Activated CD8-positive, alpha-beta memory T cell treated with anti-CD3 and anti-CD28 coated beads, Interleukin-2, amount 50 U/mL, for 48 hours (primary cell): ENCODE results near the gene SMG6.
"Not testable (repeated sequence)": the region's sequence is repeated elsewhere in the genome, so short reads cannot be mapped to it uniquely, and the experiment has no call there.

Experiments
- DNase-seq: peaks from one replicate; pipeline ENCODE4 v3.0.0-alpha.2; 2020

Gene SMG6

GRCh38 chr17:2259769-2260536 is 43.6 kb downstream of the SMG6 start:
- DNase-seq: peak; percentile 83

- not testable (repeated sequence) for DNase-seq
Observed at GRCh38 chr17:2258830-2259229, 44.8 kb downstream of the SMG6 start.

DNA sequence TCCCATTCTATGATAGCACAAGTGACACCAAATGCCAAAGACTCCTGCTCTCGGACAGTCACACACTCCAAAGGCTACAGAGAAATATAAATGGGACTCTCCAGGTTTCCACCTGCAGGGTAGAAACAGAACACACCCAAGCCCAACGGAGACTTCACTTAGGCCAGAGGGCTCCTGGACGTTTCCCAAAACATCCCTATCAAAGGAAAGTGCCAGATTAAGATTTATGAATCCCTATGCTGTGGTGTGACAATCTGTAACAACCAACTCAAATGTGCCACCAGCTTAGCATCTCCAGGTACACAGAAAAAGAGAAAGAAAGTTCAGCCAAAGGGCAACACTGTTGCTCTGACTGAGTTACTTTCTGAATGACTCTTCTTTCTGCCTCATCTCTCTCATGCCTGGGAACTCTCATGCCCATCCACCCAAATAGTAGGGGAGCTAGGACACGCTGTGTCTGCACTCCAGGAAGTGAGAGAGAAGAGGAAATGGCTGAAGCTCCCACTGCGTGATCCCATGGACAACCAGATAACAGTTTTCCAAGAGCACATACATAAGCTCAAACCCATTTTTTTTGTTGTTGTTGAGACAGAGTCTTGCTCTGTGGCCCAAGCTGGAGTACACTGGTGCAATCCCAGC is 49.7 kb downstream of the SMG6 start:
- no peak for DNase-seq

- no peak for DNase-seq
Observed at GRCh38 chr17:2253362-2253761, 50.2 kb downstream of the SMG6 start.

- no peak for DNase-seq
Observed at GRCh38 chr17:2251098-2251497, 52.5 kb downstream of the SMG6 start.

GRCh38 chr17:2250140-2251095 is 53.2 kb downstream of the SMG6 start:
- DNase-seq: no peak

GRCh38 chr17:2247005-2247404 is 56.6 kb downstream of the SMG6 start:
- DNase-seq: no peak

- DNase-seq: peak; percentile 87
Observed at GRCh38 chr17:2244545-2245525, 58.8 kb downstream of the SMG6 start.

DNA sequence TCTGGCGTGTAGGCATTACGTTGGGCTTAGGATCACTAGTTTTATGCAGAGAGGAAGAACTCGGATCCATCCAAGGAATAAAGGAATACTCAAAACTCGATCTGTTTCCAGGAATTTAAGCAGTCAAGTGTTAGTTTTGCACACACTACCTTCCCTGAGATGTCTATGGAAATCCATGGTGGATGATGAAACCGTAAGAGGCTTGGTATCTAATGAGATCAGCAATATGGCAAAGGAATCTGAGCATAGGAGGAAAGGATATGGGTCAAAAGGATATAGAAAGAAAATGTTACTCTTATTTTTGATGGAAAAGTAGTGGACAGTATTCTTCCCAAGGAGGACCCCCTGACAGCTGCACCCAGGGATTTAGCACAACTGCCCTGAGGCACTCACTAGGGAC is 59.6 kb downstream of the SMG6 start:
- DNase-seq: no peak

- DNase-seq: no peak
Observed at GRCh38 chr17:2241823-2242222, 61.8 kb downstream of the SMG6 start.

- no peak for DNase-seq
Observed at GRCh38 chr17:2240541-2240940, 63.0 kb downstream of the SMG6 start.

GRCh38 chr17:2239882-2240430 is 63.6 kb downstream of the SMG6 start:
- peak; percentile 64 for DNase-seq

- DNase-seq: no peak
Observed at GRCh38 chr17:2239170-2239551, 64.4 kb downstream of the SMG6 start.

DNA sequence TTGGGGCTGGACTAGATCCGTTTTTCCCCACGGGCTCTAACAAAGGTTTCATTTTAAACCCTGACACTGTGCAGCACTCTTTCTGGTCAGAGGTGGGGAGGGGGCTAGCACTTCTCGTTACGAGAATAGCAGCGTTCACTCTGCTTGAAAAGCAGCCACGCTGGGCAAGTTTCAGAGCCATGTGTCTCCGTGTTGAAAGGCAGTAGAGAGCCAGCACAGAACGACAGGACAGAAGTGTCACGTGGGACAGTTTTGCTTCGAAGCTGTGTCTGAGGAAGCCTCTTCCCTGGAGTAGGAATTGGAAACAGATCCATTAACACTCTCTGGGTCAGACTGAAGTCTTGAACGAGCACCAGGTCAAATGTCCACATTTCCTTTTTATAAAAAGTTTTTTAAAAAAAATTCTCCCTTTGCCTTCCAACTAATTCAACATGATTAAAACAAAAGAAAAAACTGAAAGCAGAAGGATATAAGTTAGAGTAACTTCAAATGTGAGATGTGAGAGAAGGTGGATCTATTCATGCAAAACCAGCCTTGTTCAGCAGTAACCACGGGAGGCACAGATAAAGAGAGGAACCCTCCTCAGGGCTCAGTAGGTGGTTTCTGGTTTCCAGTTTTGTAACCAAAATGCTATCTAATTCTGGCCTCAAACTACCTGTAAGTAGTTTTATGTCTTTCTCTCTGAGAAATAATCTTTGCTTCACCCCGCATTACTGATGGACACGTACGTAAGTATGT is 65.0 kb downstream of the SMG6 start:
- no peak for DNase-seq

DNA sequence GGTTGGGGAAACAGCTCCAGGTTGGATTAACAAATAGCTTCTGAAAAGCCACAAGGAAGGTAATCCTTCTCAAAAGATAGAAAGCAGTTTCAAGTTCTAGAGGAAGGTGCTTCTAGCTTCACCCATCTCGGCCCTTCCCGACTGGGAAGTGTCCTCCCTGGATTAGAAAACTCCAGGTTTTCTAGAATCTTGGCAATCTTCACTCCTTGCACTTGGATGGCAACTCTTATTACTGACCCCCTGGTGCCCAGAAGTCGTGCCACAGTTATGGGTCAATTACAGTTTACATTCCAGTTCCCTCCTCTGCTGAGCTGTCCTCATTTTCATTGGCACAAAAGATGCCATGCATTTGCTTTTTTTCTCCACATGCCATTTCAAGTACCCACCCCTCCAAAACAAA is 65.6 kb downstream of the SMG6 start:
- DNase-seq: no peak

GRCh38 chr17:2237521-2237921 is 66.1 kb downstream of the SMG6 start:
- DNase-seq: no peak

- DNase-seq: no peak
Observed at GRCh38 chr17:2235792-2236366, 67.7 kb downstream of the SMG6 start.

DNA sequence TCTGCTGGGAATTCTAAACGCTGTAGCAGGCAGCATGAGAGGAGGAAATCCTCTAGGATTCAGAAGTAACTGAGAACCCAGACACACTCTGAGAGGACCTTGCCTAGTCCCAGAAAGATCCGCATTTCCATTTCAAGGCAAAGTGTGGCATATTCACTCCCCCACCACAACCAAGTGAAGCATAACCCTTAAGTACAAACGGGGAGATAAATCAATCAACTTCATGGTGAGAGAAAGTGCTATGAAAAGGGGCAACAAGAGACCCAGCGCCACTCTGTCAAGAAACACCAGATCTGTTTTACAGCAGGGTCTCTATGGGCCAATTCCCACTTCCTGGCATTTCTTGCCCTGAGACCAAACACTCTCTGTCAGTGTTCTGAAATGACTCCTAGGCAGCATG is 68.3 kb downstream of the SMG6 start:
- no peak for DNase-seq

- DNase-seq: no peak
Observed at GRCh38 chr17:2233441-2233947, 70.1 kb downstream of the SMG6 start.

GRCh38 chr17:2232244-2232638 is 71.3 kb downstream of the SMG6 start:
- DNase-seq: no peak

- no peak for DNase-seq
Observed at GRCh38 chr17:2230877-2231276, 72.7 kb downstream of the SMG6 start.
